Activated CD8-positive, alpha-beta memory T cell treated with anti-CD3 and anti-CD28 coated beads, Interleukin-2, amount 50 U/mL, for 4 hours (primary cell): ENCODE measurements around the gene RPS23.
A peak's percentile ranks its signal among the peaks of the same experiment; 100 is the strongest.

Source experiments
- DNase-seq: peaks from one replicate; pipeline ENCODE4 v3.0.0-alpha.2; 2020

RPS23 gene

GRCh38 chr5:82277987-82278710, at the start of gene RPS23:
Gene RPS23, minus strand, starts transcription at chr5:82278354. Its CDS starts 31 bp downstream, at chr5:82278323.
- DNase-seq = peak; percentile 86

DNA sequence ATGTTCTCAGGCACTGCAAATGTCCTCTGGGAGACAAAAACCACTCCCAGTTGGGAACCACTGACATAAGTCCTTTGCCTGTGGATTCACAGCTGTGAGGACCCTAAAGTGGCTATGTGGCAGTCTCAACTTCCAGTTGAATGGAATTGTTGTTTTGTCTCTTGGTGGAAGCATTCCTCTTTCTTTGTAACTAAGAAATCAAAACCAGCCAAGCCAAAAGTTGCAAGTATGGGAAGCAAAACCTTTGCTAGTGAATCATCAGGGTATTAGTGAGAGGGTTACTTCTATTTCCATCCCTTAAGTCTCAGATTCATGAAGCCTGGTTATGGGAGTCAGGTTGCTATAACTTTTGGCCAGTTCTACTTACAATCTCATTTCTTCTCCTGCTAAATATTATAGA, 49.8 kb upstream of the RPS23 start:
- no peak for DNase-seq

- DNase-seq = no peak
These were observed 47.8 kb upstream of the RPS23 start for GRCh38 chr5:82325996-82326395.

GRCh38 chr5:82325155-82325554, 47.0 kb upstream of the RPS23 start:
- no peak for DNase-seq

DNA sequence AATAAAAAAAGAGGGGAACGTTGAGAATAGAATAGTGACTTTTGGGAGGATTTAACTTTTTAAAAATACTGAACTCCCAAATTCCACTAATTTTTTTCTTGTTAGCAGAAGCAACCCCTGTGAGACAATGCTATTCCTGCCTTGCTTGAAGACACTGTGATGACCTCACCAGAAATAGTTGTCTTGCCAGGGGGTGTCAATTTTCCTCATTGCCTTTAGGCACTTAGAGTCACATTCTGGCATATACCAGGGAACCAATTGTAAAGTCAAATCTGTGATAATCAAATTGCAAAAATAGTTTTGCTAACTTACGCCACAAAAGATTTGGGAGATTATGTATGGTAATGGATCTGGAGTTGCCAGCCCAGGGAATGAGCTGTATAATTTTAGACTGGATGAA, 42.8 kb upstream of the RPS23 start:
- no peak for DNase-seq

DNA sequence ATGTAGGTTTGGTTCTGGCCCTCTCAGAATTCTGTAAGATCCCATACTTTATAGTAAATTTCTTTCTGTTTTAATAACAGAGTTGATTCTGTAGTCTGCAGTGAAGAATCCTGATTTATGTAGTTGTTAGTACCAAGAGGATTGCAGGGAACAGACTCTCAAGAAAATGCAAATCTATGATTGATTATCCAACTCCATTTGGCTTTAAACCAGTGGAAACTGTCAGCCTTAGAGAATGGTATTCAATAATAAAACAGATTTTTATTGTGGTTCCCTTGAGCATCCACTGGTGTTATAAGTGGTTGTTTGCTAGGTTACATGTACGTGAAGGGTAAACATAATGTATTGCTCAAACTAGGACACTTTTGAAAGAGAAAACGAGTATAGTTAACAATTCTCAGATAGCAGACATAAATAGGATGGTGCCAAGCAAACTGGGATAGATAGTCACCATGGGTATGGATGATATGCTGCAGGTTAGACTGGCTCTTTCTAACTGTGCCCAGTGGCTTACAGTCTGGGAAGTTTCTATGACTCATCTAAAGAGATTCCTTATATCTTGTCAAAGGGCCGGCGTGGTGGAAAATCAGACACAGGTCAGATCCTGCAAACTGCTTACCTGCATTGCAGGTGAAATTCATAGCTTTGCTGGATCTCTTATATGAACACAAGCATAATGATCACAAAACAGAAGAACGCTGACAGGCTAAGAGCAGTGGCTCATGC, 41.7 kb upstream of the RPS23 start:
- no peak for DNase-seq

DNA sequence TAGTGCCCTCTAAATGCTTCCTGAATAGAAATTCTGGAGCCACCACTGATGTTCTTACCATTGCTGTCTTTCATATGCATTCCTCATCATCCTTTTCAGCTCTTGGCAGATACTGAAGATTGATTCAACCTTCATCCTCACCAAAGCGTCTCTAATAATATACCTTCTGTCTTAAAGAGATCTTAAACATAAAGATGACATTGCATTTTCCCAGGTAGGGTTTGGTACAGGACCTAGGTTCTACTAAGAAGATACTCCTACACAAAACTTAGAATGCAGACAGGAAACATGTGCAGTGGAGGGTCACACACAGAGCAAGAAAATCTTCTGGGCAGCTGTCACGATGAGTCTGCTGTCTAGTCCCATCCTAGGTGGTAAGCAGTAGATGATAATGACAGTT, 41.0 kb upstream of the RPS23 start:
- DNase-seq = no peak

GRCh38 chr5:82314964-82315758, 37.0 kb upstream of the RPS23 start:
- no peak for DNase-seq

GRCh38 chr5:82313016-82313415, 34.9 kb upstream of the RPS23 start:
- DNase-seq = no peak

DNA sequence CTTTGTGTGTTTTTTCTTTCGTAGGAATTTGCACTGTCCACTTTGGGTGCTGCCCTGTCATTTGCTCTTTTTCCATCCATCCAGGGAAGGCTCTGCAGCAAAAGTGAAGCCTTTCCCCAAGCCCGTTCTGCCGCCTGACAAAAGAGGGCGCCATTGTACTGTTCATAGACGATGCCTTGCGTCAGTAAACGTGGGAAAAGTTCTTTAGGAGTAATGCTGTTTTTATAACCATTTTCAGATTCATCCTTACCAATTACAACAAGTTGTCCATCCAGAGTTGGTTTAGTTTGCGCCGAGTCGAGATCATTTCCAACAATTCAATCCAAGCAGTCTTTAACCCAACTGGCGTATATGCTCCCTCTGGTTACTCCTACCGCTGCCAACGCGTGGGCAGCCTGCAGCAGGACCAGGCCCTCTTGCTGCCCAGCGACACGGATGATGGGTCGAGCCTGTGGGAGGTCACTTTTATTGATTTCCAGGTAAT, 34.3 kb upstream of the RPS23 start:
- DNase-seq = no peak

DNA sequence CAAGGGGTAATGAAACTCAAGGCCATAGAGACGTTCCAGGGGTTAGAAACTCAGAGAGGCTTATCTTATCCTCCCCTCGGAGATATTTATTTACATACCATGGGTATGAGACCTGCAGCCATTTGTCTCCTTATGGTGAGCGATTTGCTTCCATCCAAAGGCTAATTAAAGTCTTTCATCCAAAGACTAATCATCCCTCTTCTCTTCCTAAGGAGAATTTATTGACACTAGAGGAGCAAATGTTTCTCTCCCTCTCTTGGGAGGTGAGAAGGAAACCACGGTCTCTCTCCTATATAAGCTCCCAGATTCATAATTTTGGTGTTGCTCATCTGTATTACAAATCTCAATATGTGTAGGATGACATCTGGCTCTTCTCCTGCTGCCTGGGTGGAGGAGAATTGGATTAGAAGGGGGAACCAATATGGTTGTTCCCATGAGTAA, 31.0 kb upstream of the RPS23 start:
- DNase-seq = no peak

DNA sequence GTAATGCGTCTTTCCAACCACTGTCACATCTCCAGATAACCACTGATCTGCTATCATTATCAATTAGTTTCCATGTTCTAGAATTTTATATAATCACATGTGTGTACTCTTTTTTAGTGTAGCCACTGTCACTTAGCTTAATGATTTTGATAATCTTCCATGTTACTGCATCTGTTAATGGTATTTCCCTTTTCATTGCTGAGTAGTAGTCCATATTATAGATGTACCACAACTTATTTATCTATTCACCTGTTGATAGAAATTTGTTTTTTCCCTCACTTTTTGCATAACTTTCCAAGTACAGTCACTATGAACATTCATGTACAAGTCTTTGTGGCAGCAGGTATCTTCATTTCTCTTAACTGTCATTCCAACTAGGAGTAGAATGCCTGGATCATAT, 30.3 kb upstream of the RPS23 start:
- DNase-seq = no peak

DNA sequence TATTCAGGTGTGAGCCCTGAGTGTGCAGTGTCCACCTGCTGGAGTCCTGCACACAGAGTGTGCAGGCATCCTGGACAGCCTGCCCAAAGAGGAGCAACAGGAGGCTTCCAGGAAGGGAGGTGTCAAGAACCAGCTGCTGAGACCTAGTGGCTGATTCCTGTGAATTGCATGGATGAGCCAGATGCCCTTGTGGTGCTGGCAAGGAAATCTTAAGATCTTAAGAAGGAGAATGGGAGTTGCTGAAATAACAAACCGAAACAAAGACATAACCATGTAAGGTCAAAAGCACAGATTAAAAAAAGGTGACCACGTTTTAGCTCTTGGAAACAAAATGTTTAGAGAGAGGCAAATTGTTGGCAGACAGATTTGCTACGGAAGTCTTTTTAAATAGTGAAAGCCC, 29.3 kb upstream of the RPS23 start:
- DNase-seq = no peak

- DNase-seq = no peak
These were observed 28.0 kb upstream of the RPS23 start for GRCh38 chr5:82306151-82306550.

- DNase-seq = no peak
These were observed 23.0 kb upstream of the RPS23 start for GRCh38 chr5:82301190-82301589.

DNA sequence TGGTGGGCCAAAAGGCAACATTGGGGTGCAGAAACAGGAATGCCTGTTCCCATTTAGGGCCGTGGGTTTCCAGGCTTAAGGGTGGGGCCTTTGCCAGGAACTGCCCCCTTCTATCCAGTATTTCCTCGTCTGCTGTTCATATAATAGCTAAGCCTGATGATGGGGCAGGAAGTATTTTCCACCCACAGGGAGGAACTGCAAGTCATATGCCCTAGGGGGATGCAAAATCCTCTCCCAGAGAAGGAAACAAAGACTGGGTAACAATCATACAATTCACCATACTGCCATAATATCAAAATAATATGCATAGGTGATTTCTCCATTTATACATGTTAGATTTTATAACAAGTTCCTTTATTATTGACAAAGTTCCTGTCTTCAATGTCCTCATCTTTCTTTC, 20.5 kb upstream of the RPS23 start:
- no peak for DNase-seq

- no peak for DNase-seq
These were observed 19.6 kb upstream of the RPS23 start for GRCh38 chr5:82297711-82298110.

- no peak for DNase-seq
These were observed 18.8 kb upstream of the RPS23 start for GRCh38 chr5:82296929-82297328.

DNA sequence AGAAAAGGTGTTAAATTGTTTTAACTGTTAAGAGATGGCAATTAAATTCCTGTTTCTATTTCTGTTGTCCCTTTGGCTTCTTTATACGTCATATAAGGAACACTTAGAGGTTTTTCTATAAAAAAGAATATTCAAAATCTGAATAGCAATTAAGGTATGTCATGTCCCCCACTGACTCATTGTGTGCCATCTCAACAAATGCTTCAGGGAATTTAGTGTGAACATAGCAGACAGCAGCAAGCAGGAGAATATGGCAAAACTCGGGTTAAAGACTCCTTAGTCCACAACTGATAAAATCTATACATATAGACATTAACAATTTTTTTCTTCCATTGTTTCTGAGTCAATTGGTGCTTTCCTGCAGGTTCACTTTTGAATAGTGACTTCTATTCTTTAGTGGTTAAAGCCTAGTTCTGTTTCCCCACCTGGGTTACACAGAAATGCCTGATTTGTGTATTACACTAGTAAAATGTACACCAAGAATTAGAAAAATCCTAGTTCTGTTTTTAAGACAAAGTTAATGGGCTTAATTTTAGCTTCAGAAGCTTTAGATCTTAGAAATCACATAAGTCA, 17.9 kb upstream of the RPS23 start:
- DNase-seq = no peak

DNA sequence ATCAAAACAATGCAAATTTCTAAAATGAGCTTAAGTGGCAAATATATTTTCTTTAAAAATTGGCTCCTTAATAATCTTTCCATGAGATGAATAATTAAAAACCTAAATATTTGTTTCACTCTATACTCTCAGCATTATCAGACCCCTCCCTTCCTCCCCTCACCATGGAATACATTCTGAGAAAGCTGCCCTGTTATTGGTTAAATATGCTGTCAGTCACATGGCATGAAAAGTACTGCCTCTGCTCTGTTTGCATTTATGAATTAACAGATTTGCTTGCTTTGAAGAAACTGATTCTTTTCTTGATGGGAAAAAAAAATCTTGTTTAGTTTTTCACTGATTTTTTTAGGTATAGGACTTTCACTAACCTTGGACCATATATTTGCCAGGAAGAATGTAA, 17.0 kb upstream of the RPS23 start:
- DNase-seq = no peak

- DNase-seq = no peak
These were observed 13.3 kb upstream of the RPS23 start for GRCh38 chr5:82291420-82291819.

DNA sequence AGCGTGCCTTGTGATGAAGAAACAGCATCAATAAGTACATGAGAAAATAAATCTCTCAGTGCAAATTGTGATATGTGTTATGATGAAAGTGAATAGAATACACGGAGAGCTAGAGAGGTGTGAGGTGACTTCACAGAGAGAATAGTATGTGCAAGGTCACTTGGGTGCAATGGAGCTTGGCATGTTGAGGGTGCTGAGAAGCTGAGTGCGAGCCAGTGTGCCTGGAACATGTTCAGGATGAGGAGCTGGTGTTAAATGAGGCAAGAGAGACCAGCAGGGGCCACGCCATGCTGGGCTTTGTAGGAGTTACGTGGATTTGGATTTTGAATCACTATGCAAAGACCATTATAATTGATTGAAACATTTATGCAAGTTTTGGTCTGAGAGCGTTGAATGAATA, 12.8 kb upstream of the RPS23 start:
- no peak for DNase-seq

- no peak for DNase-seq
These were observed 11.9 kb upstream of the RPS23 start for GRCh38 chr5:82290005-82290404.
